OCI-LY7 (cell line): Measurements from ENCODE around the gene NDUFS4. TPM values are rescaled to one million over a fixed set of nuclear protein-coding genes. Genes with fewer than 3 reads are reported as not detected.
"Not testable (repeated sequence)": the region's sequence is repeated elsewhere in the genome, so short reads cannot be mapped to it uniquely, and the experiment has no call there.

Source experiments
- BruUV-seq: library from RNA; stranded (reverse); fragments of 400-500 nt; replicated peaks from 2 replicates; lab custom pipeline; 2021; lab: Mats Ljungman, UMichigan
- CTCF ChIA-PET: fragments of 300-600 bp; sonication (Branson Sonifier 250); formaldehyde crosslinking; loops from one replicate; lab custom pipeline; 2022; ENCODE audit warnings: antibody characterized with exemption; ENCODE audit not compliant: unreplicated experiment; lab: Charles Lee
- POLR2A ChIA-PET: fragments of 300-600 bp; sonication (Branson Sonifier 250); formaldehyde crosslinking; loops from one replicate; lab custom pipeline; 2022; ENCODE audit warnings: antibody characterized with exemption; lab: Charles Lee
- DNase-seq: peaks from one replicate; pipeline ENCODE4 v3.0.0-alpha.2; 2015; ENCODE audit warnings: low spot score
- H2AFZ ChIP-seq: fragments of 200-600 bp; sonication (generic), shearing (Covaris generic); 2 replicates; pipeline ENCODE4 v1.6.1; 2014; ENCODE audit warnings: mild to moderate bottlenecking, antibody characterized with exemption, low read length, moderate library complexity
- H3K27ac ChIP-seq: fragments of 200-600 bp; sonication (generic); 2 replicates; pipeline ENCODE4 v1.5.1; 2014; ENCODE audit warnings: mixed run types, low read depth, mild to moderate bottlenecking, moderate library complexity, low read length, inconsistent platforms; ENCODE audit not compliant: poor library complexity, severe bottlenecking
- H3K36me3 ChIP-seq: fragments of 200-600 bp; sonication (generic); 2 replicates; pipeline ENCODE4 v1.6.1; 2014; ENCODE audit warnings: mild to moderate bottlenecking, antibody characterized with exemption, low read length, moderate library complexity, mixed read lengths; ENCODE audit not compliant: insufficient read depth
- H3K4me1 ChIP-seq: fragments of 200-600 bp; sonication (generic); 2 replicates; pipeline ENCODE4 v1.5.1; 2014; ENCODE audit warnings: mild to moderate bottlenecking, low read length; ENCODE audit not compliant: insufficient read depth, poor library complexity, severe bottlenecking
- H3K4me2 ChIP-seq: fragments of 200-600 bp; sonication (generic); 2 replicates; pipeline ENCODE4 v1.6.1; 2014; ENCODE audit warnings: mild to moderate bottlenecking, low read length
- H3K4me3 ChIP-seq: fragments of 200-600 bp; sonication (generic); 2 replicates; pipeline ENCODE4 v1.5.1; 2014; ENCODE audit warnings: mild to moderate bottlenecking, low read depth, low read length; ENCODE audit not compliant: poor library complexity, severe bottlenecking
- H3K79me2 ChIP-seq: fragments of 200-600 bp; sonication (generic); 2 replicates; pipeline ENCODE4 v1.6.1; 2016; ENCODE audit warnings: low read depth, mild to moderate bottlenecking, low read length, moderate library complexity, mixed read lengths; ENCODE audit not compliant: insufficient read depth
- H3K9me2 ChIP-seq: fragments of 200-600 bp; sonication (generic); 2 replicates; pipeline ENCODE4 v1.6.1; 2016; ENCODE audit warnings: mild to moderate bottlenecking, low read length, mixed read lengths; ENCODE audit not compliant: insufficient read depth
- H3K9me3 ChIP-seq: fragments of 200-600 bp; sonication (generic); 2 replicates; pipeline ENCODE4 v1.6.1; 2014; ENCODE audit warnings: mild to moderate bottlenecking, mixed run types, low read length, mixed read lengths
- H4K20me1 ChIP-seq: fragments of 200-600 bp; sonication (generic); 2 replicates; pipeline ENCODE4 v1.6.1; 2014; ENCODE audit warnings: mild to moderate bottlenecking, antibody characterized with exemption, low read length, moderate library complexity, mixed read lengths; ENCODE audit not compliant: insufficient read depth
- EZH2phosphoT487 ChIP-seq: fragments of 200-600 bp; sonication (generic); IDR thresholded peaks from 2 replicates; pipeline ENCODE4 v1.6.1; 2018; ENCODE audit warnings: low read depth, borderline replicate concordance, mild to moderate bottlenecking, mixed run types, antibody characterized with exemption, low read length, moderate library complexity, mixed read lengths
- intact Hi-C: fragments of 100-400 bp; cut with micrococcal nuclease; formaldehyde crosslinking; loops from one replicate; pipeline ENCODE4 v1.10.0; 2022; ENCODE audit not compliant: unreplicated experiment
- total RNA-seq, 2 experiments: library from RNA; depleted of rRNA in 1 of 2; stranded (reverse); fragments of >200 nt in 1 of 2; shearing (Covaris generic) in 1 of 2; gene quantifications; 2 replicates each; pipeline ENCODE4 v1.2.3, GENCODE V29; 2014 to 2022
- TF ChIP-seq, protein P1 (sequence below): fragments of 200-600 bp; sonication (generic); conservative IDR thresholded peaks from 2 replicates; pipeline ENCODE4 v1.5.1; 2014; ENCODE audit warnings: mild to moderate bottlenecking, antibody characterized with exemption, low read length, moderate library complexity, mixed read lengths

NDUFS4 gene
- total RNA-seq, 2 experiments from 2014 or later, result 35.1 to 57.2 TPM

DNA sequence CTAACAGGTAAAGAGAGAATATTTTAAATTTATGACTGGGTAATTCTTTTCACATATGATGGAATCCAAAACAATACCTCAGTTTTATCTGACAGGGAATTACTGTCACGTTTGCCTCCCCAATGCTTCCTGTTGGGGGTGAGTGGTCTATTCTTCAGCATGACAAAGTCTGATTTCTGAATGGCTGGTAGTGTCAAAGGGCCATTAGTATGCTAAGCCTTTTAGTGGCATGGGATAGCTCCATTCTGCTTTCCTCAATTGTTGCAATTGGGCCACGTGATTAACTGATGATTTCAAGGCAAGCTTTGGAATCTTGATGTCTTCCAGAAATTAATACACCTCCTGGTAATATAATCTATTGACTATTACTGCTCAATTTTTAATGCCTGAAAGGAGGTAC is 14.7 kb upstream of the NDUFS4 start:
- H4K20me1 ChIP-seq, result no peaks in the 10 kb centered on the region
- no TSS peak for BruUV-seq

DNA sequence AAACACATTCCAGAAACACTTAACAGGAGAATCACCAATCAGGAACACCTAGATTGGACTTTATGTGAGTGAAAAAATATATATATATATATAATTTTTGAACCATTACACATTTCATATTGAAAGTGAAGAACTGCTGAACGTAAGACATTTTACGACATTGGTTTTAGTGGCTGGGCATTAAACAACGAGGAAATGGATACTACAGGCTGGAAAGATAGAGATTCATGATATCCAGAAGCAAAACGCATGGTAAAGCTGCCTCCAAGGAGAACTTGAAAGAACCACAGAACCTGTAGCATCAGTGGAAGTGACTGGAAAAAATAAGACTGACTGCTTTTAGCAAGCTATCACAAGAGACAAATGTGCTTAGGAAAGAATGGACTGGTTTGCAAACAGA is 13.2 kb upstream of the NDUFS4 start:
- TF ChIP-seq, protein P1, sequence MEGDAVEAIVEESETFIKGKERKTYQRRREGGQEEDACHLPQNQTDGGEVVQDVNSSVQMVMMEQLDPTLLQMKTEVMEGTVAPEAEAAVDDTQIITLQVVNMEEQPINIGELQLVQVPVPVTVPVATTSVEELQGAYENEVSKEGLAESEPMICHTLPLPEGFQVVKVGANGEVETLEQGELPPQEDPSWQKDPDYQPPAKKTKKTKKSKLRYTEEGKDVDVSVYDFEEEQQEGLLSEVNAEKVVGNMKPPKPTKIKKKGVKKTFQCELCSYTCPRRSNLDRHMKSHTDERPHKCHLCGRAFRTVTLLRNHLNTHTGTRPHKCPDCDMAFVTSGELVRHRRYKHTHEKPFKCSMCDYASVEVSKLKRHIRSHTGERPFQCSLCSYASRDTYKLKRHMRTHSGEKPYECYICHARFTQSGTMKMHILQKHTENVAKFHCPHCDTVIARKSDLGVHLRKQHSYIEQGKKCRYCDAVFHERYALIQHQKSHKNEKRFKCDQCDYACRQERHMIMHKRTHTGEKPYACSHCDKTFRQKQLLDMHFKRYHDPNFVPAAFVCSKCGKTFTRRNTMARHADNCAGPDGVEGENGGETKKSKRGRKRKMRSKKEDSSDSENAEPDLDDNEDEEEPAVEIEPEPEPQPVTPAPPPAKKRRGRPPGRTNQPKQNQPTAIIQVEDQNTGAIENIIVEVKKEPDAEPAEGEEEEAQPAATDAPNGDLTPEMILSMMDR, result no peak
- no peak for TF ChIP-seq EZH2phosphoT487
- no peak for DNase-seq
- CTCF ChIA-PET, result no interaction called here
- POLR2A ChIA-PET, result interaction anchor here (0.7 kb wide), 2 partner anchors 10 to 930 kb away, joined by 3 to 4 read pairs; no protein-coding TSS in a partner anchor
- Histone ChIP-seq H3K9me3 (no peaks in the 10 kb centered on the region), H3K4me2 (no peak overlapping the region), H3K4me1 (no peaks in the 10 kb centered on the region), H3K27ac (no peak overlapping the region), H3K4me3 (no peak overlapping the region), H3K9me2 (no peaks in the 10 kb centered on the region), H2AFZ (no peak overlapping the region), H4K20me1 (no peaks in the 10 kb centered on the region), H3K79me2 (no peaks in the 10 kb centered on the region), H3K36me3 (no peaks in the 10 kb centered on the region)
- BruUV-seq, result no TSS peak
- intact Hi-C loops, result no loop called here

More for the DNA sequence above, 14.7 kb upstream of the NDUFS4 start:
- no peaks in the 10 kb centered on the region for H3K4me1 ChIP-seq
- H3K79me2 ChIP-seq, result no peaks in the 10 kb centered on the region
- no peaks in the 10 kb centered on the region for H3K9me3 ChIP-seq
- no peaks in the 10 kb centered on the region for H3K36me3 ChIP-seq
- H2AFZ ChIP-seq, result no peak overlapping the region
- no peak for TF ChIP-seq EZH2phosphoT487
- TF ChIP-seq, protein P1, result no peak
- ChIA-PET POLR2A (interaction anchor here (0.6 kb wide), 1 partner anchor 85 kb away, joined by 3 read pairs; no protein-coding TSS in a partner anchor), CTCF (no interaction called here)
- no peaks in the 10 kb centered on the region for H3K9me2 ChIP-seq
- no peak overlapping the region for H3K4me2 ChIP-seq
- no peak overlapping the region for H3K27ac ChIP-seq
- intact Hi-C loops, result no loop called here
- DNase-seq, result no peak
- H3K4me3 ChIP-seq, result no peak overlapping the region

DNA sequence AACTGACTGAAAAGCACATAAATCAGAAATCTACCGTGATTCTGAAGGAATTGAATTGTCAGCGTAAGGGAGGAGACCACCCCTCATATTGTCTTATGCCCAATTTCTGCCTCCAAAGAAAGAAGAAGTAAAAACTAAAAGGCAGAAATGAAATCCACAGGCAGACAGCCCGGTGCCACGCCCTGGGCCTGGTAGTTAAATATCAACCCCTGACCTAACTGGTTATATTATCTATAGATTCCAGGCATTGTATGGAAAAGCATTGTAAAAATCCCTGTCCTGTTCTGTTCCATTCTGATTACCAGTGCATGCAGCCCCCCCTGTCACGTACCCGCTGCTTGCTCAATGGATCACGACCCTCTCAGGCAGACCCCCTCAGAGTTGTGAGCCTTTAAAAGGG is 11.9 kb upstream of the NDUFS4 start:
- H3K9me3 ChIP-seq, H3K79me2 ChIP-seq, DNase-seq, intact Hi-C loops, H4K20me1 ChIP-seq, H3K9me2 ChIP-seq, CTCF ChIA-PET, BruUV-seq, H3K4me1 ChIP-seq, H3K36me3 ChIP-seq, H3K4me3 ChIP-seq, H3K27ac ChIP-seq, H2AFZ ChIP-seq, H3K4me2 ChIP-seq: not testable (repeated sequence)
- POLR2A ChIA-PET, result interaction anchor here (0.7 kb wide), 1 partner anchor 90 kb away, joined by 4 read pairs; no protein-coding TSS in a partner anchor
